ENCODE measurements around the gene MAN1A2.
A peak's percentile ranks its signal among the peaks of the same experiment; 100 is the strongest.

Gene MAN1A2

DNA sequence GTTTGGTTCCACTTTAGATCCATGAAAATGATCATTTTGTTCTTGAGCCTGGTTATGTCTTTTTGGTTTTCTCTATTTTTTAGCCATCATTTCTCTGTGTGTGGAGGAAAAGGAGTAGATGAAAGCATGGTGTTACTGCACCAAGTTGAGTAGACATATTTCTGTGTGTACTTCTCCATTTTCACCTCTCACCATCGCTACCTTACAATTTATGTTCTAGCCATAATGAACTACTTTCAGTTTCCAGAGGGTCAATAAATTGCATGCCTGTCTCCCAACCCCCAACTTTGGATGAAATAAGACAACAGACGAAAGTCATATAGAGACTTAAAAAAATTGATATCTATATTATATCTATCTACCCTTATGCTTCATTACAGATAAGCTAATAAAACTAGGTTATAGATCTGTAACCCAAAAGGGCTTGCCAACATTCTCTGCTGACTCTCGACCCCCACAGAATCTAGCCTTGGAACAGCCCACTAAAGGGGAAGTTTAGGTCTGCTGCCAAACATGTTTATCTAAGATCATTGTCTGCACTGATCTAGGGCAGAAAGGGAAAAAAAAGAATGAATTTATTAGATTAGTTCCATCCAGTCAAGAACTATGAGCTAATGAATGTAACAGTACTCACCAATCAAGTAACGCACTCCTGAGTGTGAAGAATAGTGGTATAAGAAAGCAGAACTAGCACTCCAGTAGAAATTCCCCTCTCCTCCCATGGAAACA is 7.5 kb upstream of the MAN1A2 start:
- DNase-seq (ENCODE audit: low read depth), result no peak

DNA sequence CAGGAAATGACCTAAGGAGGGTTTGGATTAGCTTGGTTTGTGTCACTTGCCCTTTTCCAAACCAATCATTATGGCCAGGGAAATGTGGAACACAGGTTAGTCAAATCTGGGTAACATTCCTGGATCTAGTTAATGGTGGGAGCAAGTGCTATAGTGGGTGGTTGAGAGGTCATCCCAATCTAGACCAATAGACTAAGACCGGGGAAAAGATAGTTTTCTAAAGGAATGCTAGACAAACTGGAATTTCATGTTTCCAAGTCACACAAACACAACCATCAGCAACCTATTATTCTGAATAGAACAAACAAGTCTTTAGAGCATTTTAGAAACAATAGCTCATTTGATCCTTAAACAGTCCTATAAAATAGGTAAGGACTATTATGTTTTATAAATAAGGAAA is 4.3 kb upstream of the MAN1A2 start:
- DNase-seq (ENCODE audit: low read depth), result no peak

DNA sequence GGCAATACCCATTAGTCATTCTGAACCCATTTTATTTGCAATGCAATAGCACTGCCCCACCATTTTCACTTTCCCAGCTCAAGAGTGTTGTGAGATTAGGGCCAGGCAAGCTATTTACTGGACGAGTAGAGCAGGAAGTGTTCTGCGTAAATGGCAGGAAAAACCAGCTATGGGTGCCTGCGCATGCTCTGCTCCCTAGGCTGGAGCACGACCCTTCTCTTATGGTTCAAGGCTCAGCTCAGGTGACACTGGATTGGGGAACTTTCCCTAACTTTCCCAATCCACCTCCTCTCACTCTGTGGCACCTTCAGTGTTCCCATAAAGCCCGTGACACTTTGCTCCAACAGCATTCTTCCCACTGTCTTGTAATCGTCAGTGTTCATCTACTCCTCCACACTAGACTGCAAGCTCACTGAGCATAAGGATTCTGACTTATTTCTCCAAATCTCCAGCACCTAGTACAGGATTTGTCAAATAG is 3.6 kb upstream of the MAN1A2 start:
- DNase-seq (ENCODE audit: low read depth), result no peak

DNA sequence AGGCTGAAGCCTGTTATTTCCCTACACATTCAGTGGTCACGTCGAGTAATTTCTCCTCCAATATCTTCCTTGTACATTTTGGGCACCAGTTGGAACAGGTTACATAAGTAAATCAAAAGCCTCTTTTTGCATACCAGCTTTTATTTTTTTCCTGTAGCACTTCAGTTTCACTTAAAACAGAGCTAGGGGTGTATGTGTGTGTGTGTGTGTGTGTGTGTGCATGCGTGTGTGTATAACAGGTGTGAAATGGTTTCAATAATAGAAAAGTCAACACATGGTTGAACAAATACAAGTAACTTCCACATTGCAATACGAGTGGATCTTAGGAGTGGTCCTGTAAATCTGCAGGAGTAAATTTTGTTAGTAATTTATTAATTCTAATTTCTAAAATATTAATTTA is 3.0 kb upstream of the MAN1A2 start:
- no peak for DNase-seq (ENCODE audit: low read depth)

DNA sequence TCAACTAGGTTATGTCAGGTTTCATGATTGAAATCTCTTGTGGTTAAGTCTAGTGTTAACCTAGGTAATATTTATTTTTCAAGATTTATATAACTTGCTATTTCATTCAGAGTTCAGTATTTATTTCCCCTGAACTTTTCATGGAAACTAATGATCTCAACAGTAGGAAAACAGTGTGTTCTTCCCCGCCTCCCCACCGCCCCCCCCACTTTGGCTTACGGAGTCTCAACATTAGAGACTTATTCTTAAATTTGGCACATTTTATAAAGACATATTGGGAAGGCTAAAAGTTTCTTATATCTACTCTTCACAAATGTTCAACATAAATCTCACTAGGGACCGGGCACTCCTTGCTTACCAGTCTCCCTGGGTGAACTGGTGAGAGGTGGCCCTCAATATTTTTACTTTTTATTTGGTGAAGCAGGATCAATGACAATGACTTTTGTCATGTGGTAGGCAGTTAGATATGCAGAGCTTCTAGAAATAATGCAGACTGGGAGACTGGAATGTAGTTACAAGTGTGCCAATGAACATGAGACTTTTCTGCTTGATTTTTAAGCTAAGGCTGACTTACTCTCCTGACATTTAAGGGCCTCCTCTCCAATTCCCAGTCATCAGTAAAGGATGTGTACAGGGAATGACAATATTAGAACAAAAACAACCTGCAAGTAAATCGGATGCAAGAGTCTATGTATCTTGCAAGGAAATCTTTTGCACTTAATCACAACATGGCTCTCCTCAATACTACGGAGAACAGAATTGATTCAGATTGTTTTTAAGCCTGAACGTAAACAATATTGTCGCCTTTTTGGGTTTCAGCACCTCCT is 1.7 kb upstream of the MAN1A2 start:
- DNase-seq (ENCODE audit: low read depth), result no peak

DNA sequence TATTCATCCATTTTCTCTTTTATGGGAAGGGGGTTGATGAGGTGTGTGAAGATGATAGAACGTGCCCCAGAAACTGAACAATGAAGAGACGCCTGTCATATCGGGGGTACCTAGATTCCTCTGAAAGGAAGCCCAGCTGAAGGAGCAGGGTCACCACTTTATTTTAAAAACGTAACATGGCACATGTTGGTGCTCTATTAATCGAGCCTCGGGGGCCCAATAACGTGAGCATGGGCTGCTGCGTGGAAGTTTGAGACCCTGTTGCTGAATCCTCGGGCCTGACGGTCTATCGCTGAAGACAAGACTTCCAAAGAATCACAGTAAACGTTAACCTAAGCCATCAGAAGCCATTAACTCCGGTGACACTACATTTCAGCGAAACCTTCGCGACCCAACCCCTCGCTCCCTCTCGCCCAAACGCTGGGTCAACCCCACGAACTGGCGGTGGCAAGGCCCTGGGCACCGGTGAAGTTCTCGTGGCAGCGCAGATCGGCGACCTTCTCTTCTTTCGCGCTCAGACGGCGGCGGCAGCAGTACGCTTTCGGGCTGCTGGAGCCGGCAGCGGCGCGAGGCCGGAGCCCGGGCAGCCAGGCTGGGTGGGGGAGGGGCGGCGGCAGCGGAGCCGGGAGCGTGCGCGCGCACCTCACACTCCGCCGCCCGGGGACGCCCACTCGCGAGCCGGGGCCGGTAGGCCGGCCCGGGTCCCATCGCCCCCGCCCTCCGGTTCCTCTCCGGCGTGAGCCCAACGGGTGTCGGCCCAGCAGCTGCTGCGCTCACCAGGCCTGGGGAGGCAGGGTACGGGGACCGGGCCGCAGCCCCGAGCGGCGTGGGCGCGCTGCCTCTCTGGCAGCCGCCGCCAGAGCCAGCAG is 838 bp upstream of the MAN1A2 start:
- peak; percentile 70 for DNase-seq (ENCODE audit: low read depth)

DNA sequence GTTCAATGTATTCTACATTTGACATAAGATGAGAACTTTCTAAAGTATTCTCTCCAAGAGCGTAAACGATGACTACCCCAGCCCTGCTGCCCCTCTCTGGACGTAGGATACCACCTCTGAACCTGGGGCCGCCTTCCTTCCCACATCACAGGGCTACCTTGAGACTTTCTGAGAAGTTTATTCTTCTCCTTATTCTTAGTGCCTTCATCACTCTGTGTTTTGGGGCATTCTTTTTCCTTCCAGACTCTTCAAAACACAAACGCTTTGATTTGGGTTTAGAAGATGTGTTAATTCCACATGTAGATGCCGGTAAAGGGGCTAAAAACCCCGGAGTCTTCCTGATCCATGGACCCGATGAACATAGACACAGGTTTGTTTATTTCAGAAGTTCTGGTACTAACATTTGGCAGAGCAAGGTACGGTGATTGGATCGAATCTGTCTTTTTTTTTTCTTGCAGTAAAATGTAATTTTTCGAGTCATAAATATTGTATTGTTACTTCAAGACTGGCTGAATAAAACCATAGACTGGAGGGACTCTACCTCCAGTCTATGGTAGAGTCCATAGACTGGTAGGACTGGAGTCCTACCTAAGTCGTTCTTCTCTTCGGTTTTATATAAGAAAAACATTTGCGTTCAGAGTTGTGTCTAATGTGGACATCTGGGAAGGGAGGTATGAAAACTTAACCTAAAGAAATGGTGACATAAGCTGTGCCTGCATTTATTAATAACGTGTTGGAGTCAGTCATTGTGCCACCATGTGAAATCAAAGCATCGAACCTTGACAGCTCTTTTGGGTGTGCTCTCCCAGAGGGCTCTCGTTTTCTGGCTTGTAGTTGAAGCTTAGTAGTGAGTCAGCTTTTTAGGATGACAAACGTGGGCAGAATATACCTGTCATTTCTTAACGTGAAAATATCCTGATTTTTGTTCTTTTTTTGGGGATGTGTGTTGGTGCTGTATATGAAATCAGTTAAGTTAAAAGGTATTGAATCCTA is 1.2 kb downstream of the MAN1A2 start:
- DNase-seq (ENCODE audit: low read depth), result no peak

DNA sequence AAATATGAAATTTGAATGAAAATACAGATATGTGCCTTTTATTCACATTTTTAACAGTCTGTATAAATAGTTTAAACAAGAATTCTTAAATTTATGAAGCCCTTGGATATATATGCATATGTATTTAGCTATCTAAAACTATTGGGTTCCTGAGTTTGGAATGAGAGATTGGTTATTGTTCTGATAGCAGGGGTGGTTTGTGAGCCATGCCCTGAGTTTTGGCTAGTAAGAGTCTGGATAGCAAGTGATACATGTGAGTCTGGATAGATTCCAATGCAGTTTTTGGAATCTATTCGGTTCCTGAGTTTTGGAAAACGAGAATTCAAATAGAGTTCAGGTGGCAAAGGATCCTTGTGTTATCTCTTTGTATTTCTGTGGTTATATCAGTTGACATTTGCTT is 2.8 kb downstream of the MAN1A2 start:
- DNase-seq (ENCODE audit: low read depth), result no peak

DNA sequence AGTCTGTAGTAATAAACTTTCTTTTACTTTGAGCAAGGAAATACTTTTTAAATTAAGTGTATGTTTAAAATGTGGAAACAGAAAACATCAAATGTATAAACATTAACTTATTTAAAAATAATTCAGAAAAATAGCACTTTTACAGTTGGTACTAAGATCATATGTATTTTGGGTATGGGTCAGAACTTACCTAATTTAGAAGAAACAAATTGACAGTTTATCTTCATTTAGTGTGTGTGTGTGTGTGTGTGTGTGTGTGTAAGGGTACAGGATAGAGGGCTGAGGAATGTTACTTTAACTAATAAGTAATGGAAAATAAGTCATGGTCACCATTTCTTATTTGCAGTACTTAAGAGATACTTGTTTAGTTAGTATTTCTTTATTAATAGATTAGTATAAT is 3.3 kb downstream of the MAN1A2 start:
- DNase-seq (ENCODE audit: low read depth), result no peak

DNA sequence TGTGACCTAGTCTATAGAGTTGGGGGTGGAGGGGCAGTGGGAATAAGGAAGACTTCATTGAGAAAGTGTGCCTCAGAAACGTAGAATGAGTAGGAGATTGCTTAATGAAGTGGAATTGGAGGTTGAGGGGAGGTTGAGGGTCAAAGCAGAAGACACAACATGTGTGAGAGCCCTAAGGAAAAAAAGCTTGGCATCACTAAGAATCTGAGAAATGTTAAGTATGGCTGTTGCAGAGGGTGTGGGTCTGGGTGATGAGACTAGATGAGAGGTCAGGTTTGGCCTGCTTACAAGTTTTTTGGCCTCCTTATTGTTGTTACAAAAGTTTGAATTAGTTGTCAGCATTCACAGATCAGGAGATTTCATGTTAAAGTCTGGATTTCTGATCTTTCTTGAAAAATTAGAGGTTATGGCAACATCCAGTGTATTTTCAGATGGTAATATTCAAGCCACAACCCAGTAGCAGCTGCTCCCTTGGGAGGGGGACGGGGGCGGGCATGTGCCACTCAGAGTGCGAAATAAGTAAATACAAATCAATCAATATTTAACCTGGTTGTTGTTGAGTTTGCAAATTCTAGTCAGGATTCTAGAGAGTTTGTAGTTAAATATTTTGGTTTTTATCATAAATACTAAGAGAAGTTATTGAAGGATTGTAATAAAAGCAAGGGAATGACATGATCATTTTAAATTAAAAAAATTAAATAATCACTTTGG is 4.3 kb downstream of the MAN1A2 start:
- no peak for DNase-seq (ENCODE audit: low read depth)

DNA sequence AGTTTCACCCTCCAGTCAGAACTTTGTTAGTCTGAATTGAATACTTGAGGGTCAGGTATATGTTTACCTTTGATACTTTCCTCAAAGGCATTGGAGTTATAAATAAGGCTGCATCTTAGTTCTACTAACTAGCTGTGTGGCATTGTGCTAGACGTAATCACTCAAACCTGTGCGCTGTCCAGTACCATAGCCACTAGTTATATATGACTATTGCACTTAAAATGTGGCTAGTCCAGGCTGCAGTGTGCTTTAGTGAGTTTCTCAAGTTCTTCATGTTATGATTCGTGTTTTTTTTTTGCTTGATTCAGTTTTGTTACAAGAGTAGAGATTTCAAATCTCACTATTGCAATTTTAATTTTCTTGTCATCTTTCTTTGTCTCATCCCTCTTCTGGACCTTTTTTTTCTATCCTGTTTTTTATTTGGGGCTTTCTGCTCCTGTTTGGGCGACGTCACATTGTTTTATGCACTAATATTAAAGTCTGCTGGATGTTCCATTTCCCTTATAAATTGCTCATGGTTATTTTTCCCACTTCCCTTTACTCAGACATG is 5.7 kb downstream of the MAN1A2 start:
- no peak for DNase-seq (ENCODE audit: low read depth)

DNA sequence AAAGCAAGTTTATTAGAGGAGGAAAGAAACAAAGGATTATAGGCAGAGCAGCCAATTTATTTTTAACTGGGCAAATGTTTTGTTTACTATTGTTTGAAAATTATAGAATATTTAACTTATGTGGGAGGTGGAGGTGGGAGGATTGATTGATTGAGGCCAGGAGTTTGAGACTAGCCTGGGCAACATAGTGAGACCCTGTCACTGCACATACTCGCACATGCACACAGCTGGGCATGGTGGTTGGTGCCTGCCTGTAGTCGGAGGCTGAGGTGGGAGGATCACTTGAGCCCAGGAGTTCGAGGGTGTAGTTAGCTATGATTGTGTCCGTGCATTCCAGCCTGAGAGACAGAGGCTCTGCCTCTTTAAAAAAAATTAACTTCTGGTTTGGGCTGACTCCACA is 6.7 kb downstream of the MAN1A2 start:
- DNase-seq (ENCODE audit: low read depth), result no peak

DNA sequence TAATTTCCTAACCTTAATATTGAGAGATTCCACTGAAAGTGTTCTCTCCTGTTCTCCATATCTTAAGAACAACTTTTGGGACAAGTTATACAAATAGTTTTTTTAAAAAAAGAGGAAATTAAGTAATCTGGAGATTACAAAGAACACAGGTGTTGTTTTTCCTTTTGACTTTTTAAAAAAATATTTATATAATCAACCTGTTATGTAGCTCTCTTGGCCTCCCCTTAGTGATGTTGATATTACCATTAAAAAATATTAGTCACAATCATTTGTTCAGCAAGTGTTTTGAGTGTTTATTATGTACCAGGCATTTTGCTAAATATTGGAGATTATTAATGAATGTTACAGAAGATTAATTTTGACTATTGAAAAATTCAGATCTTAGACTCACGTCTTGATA is 8.1 kb downstream of the MAN1A2 start:
- DNase-seq (ENCODE audit: low read depth), result no peak

DNA sequence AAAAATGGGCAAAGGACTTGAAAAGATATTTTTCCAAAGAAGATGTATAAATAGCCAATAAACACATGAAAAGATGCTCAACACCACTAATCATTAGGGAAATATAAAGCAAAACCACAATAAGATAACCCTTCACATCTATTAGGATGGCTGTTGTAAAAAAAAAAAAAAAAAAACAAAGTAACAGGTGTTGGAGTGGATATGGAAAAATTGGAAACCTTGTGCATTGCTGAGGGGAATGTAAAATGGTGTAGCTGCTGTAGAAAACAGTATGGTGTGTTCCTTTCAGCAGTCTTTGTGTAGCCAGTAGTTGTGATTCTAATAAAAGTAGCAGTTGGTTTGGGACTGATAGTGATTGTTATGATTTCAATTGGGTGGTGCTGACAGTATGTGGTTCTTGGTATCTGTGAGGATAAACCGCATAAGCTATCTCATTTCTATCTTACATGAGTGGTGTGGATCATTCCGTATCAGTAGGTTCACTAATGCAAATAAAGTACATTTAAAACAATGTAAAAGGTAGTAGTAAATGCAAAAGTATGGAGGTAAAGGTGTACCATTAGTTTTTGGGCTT is 19.9 kb downstream of the MAN1A2 start:
- no peak for DNase-seq (ENCODE audit: low read depth)

DNA sequence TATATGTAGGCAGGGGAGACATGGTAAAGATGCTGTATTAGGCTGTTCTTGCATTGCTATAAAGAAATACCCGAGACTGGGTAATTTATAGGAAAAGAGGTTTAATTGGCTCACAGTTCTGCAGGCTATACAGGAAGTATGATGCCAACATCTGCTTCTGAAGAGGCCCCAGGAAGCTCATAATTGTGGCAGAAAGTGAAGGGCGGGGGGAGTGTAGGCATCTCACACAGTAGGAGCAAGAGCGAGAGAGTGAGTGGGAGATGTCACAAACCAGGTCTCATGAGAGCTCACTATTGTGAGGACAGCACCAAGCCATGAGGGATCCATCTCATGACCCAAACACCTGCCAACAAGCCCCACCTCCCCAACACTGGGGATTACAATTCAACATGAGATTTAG is 21.1 kb downstream of the MAN1A2 start:
- DNase-seq (ENCODE audit: low read depth), result no peak

DNA sequence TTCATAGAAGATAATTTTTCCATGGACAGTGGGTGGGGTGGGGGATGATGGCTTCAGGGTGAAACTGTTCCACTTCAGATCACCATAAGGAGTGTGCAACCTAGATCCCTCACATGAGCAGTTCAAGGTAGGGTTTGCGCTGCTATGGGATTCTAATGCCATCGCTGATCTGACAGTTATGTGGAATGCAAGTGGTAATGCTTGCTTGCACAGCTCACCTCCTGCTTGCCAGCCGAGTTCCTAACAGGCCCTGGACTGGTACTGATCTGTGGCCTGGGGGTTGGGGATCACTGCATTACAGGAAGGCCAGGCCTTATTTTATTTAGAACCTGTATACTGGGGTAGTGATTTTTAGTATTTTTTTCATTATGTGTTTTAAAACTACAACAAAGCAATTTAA is 22.0 kb downstream of the MAN1A2 start:
- no peak for DNase-seq (ENCODE audit: low read depth)

DNA sequence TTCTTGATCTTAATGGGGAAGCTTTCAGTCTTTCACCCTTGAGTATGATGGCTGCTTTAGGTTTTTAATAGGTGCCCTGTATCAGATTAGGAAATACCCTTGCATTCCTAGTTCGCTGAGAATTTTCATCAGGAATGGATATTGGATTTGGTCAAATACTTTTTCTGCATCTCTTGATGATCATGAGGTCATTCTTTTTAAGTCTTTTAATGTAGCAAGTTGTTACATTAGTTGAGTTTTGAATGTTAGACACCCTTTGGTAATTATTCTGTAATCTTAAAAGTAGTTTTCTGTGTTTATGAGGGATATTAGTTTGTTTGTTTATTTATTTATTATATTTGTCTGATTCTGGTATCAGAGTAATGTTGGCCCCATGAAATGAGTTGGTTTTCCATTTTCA is 22.5 kb downstream of the MAN1A2 start:
- no peak for DNase-seq (ENCODE audit: low read depth)

DNA sequence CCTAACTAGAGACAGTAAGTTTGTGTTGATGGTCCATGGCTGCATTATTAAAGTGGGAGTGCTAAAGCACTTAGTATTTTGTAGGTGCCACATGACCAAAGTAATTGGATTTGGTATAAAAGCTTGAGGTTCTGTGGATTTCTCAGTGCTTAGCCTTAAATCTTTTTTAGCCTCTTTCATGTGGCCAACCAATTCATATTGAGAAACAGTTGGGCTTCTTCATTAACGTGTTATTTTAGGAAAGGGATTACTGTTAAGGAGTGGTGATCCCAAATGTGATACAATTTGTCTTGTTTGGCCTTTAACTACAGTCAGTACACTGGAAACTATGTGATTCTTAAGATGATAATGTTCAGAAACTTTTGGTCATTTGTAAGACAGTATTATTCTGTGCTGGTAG is 25.5 kb downstream of the MAN1A2 start:
- no peak for DNase-seq (ENCODE audit: low read depth)

DNA sequence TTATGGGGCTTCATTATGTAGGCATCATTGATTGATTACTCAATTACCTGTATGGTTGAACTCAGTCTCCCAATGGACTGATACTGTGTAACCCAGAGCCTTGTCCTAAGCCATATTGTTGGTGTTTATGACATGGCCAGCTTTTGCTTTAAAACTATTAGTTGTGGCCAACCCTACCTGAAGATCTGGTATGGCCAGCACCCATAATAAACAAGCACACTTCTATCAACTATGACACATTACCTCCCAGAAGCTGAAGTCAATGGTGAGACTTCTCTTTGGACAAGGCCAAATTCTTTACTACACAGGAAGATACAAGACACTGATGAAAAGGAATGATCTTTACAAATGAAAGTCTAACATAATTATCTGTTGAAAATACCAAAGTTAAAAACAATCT is 28.8 kb downstream of the MAN1A2 start:
- no peak for DNase-seq (ENCODE audit: low read depth)

DNA sequence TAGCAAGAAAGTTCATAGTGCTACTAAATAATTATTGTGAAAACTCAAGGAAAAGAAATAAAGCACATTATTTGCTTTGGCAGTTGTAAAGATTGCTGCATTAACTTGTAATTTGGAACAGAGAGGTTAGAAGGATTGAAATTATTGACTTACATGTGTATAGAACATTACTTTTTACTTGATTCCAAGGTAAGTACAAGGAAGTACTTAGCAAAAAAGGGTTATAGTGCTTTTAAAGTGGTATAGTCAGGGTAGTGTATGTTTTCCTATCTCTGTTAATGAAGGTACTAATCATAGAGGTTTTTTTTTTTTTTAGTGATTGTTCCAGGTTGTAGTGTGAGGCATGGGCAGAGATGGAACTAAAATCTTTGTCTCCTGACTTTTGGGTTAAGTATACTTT is 29.4 kb downstream of the MAN1A2 start:
- no peak for DNase-seq (ENCODE audit: low read depth)
